DOHH2 (cell line): Measurements from ENCODE around the gene FAM180B.

ENCODE experiments used
- H3F3A ChIP-seq: fragments of 200-600 bp; sonication (generic), shearing (Covaris generic); 2 replicates; pipeline ENCODE4 v1.6.0; 2016; ENCODE audit warnings: antibody characterized with exemption, mild to moderate bottlenecking; ENCODE audit not compliant: control insufficient read depth, insufficient read depth
- H3K27ac ChIP-seq: fragments of 200-600 bp; sonication (generic); 2 replicates; pipeline ENCODE4 v1.5.1; 2014; ENCODE audit warnings: low read depth, mild to moderate bottlenecking, low read length, moderate library complexity
- H3K27me3 ChIP-seq: fragments of 200-600 bp; sonication (generic); 2 replicates; pipeline ENCODE4 v1.6.1; 2014; ENCODE audit warnings: mild to moderate bottlenecking, low read length, mixed read lengths; ENCODE audit not compliant: control insufficient read depth
- H3K36me3 ChIP-seq: fragments of 200-600 bp; sonication (generic); 2 replicates; pipeline ENCODE4 v1.6.1; 2014; ENCODE audit warnings: mild to moderate bottlenecking, low read length, moderate library complexity, mixed read lengths; ENCODE audit not compliant: control insufficient read depth
- H3K4me1 ChIP-seq: fragments of 200-600 bp; sonication (generic); 2 replicates; pipeline ENCODE4 v1.6.1; 2014; ENCODE audit warnings: mild to moderate bottlenecking, low read length, mixed read lengths; ENCODE audit not compliant: control insufficient read depth
- H3K4me2 ChIP-seq: fragments of 200-600 bp; sonication (generic); 2 replicates; pipeline ENCODE4 v1.6.0; 2014; ENCODE audit warnings: mild to moderate bottlenecking, low read length, moderate library complexity
- H3K4me3 ChIP-seq: fragments of 200-600 bp; sonication (generic); 2 replicates; pipeline ENCODE4 v1.5.1; 2014; ENCODE audit warnings: mild to moderate bottlenecking, low read length, mixed read lengths
- H3K79me2 ChIP-seq: fragments of 200-600 bp; sonication (generic); 2 replicates; pipeline ENCODE4 v1.6.1; 2014; ENCODE audit warnings: mild to moderate bottlenecking, low read length, mixed read lengths; ENCODE audit not compliant: control insufficient read depth
- H3K9me2 ChIP-seq: fragments of 200-600 bp; sonication (generic); replicated peaks from 2 replicates; pipeline ENCODE4 v1.6.1; 2014; ENCODE audit warnings: mild to moderate bottlenecking, low read length, mixed read lengths; ENCODE audit not compliant: control insufficient read depth
- H3K9me3 ChIP-seq: fragments of 200-600 bp; sonication (generic); 2 replicates; pipeline ENCODE4 v1.6.1; 2014; ENCODE audit warnings: antibody characterized with exemption, low read length, mixed read lengths; ENCODE audit not compliant: control insufficient read depth, insufficient read depth
- H4K20me1 ChIP-seq: fragments of 200-600 bp; sonication (generic); 2 replicates; pipeline ENCODE4 v1.6.0; 2014; ENCODE audit warnings: low read depth, mild to moderate bottlenecking, antibody characterized with exemption, low read length, moderate library complexity; ENCODE audit not compliant: control insufficient read depth, insufficient read depth
- EZH2phosphoT487 ChIP-seq: fragments of 200-600 bp; sonication (generic); IDR thresholded peaks from 2 replicates; pipeline ENCODE4 v1.6.1; 2017; ENCODE audit warnings: borderline replicate concordance, mild to moderate bottlenecking, antibody characterized with exemption, low read length, moderate library complexity, mixed read lengths
- TF ChIP-seq, protein P1 (sequence below): fragments of 200-600 bp; sonication (generic); IDR thresholded peaks from one replicate; pipeline ENCODE4 v1.5.1; 2014; ENCODE audit warnings: antibody characterized with exemption, mild to moderate bottlenecking, low read depth, low read length; ENCODE audit not compliant: poor library complexity, severe bottlenecking

The FAM180B gene

DNA sequence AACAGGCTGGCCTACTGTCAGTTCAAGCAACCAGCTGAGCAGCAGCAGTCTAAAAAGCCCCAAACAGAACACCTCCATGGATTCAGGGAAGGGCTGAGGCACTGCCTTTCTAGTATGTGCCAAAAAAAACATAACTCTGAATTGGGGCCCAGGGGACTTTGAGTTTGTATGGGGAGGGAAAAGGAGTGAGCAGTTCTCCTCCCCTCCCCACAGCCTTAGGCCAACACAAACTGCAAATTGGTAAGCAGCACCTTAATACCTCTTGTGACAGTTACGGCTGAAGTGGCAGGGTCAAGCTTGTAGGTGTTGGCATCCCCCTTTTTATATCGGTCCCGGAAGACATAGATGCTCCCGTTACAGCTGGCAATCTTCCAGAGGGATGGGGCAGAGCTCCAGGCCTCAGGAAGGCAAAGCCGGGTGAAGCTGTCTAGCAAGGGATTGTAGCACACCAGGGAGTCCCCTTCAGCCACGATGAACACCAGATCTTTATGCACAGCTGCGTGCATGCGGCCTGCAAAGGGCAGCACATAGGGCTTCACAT lies 13.7 kb upstream of the FAM180B start:
- peaks cover 11% of the 10 kb centered on the region; the same call in 1 of the 2 replicates for H3F3A ChIP-seq
- H3K27me3 ChIP-seq, result no peaks in the 10 kb centered on the region
- peaks cover 78% of the 10 kb centered on the region for H3K79me2 ChIP-seq
- TF ChIP-seq, protein P1, sequence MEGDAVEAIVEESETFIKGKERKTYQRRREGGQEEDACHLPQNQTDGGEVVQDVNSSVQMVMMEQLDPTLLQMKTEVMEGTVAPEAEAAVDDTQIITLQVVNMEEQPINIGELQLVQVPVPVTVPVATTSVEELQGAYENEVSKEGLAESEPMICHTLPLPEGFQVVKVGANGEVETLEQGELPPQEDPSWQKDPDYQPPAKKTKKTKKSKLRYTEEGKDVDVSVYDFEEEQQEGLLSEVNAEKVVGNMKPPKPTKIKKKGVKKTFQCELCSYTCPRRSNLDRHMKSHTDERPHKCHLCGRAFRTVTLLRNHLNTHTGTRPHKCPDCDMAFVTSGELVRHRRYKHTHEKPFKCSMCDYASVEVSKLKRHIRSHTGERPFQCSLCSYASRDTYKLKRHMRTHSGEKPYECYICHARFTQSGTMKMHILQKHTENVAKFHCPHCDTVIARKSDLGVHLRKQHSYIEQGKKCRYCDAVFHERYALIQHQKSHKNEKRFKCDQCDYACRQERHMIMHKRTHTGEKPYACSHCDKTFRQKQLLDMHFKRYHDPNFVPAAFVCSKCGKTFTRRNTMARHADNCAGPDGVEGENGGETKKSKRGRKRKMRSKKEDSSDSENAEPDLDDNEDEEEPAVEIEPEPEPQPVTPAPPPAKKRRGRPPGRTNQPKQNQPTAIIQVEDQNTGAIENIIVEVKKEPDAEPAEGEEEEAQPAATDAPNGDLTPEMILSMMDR, result no peak
- no peak for TF ChIP-seq EZH2phosphoT487
- peaks cover 78% of the 10 kb centered on the region for H3K36me3 ChIP-seq
- H3K4me1 ChIP-seq, result peaks cover 9% of the 10 kb centered on the region
- H3K4me2 ChIP-seq, result no peak overlapping the region
- no peak overlapping the region for H3K27ac ChIP-seq
- H3K9me2 ChIP-seq, result no peaks in the 10 kb centered on the region
- no peak overlapping the region for H3K4me3 ChIP-seq
- no peaks in the 10 kb centered on the region for H4K20me1 ChIP-seq
- no peaks in the 10 kb centered on the region for H3K9me3 ChIP-seq

DNA sequence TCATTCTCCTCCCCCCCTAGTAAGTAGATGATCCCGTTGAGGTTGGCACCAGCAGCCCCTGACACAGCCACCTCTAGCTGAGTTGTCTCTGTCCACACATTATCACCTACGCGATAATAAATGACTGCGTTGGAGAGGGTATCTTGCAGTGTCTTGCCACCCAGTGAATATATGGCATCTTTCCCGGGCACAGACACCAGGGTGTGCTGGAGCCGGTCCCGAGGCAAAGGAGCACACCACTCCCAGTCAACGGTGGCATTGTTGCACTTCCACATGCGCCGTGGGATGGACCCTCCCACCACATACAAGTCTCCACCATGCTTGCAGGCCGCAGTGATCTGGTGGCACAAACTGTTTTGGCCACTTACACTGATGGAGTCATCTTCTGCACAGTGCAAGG lies 13.2 kb upstream of the FAM180B start:
- Histone ChIP-seq H3K4me1 (peaks cover 13% of the 10 kb centered on the region), H4K20me1 (no peaks in the 10 kb centered on the region), H3K27me3 (no peaks in the 10 kb centered on the region), H3K9me2 (no peaks in the 10 kb centered on the region), H3F3A (peaks cover 11% of the 10 kb centered on the region; the same call in 1 of the 2 replicates), H3K4me2 (no peak overlapping the region), H3K36me3 (peaks cover 80% of the 10 kb centered on the region), H3K27ac (no peak overlapping the region), H3K4me3 (no peak overlapping the region), H3K79me2 (peaks cover 79% of the 10 kb centered on the region), H3K9me3 (no peaks in the 10 kb centered on the region)
- TF ChIP-seq, protein P1, result no peak
- TF ChIP-seq EZH2phosphoT487, result no peak

DNA sequence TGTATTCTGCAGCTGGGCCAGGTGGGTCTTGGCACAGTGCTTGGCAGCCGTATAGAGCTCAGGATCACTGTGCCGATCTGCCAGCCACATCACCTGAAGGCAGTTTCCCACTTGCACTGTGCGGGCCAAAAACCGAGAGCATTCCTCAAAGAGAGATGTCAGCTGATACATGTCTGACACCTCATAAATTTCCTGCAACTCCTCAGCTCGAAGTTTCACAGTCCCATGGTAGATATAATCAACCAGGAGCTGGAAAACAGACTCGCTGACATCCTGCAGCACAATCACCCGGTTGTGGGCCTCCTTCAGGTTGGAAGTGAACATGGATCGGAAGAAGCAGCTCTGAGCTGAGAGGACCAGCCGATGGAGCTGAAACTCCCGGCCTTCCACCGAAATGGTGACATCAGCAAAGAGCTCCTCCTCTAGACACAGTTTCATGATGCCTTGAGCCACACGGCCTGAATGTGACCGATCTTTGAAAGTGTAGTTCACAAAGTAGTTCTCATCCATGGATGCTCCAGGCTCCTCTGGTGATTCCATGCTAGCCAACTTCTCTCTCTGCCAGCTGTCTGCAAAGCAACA lies 8.9 kb upstream of the FAM180B start:
- Histone ChIP-seq H3K9me3 (no peaks in the 10 kb centered on the region), H3K36me3 (peaks cover 74% of the 10 kb centered on the region), H4K20me1 (no peaks in the 10 kb centered on the region)

More for the DNA sequence above, 8.9 kb upstream of the FAM180B start:
- TF ChIP-seq, protein P1, result no peak
- no peak for TF ChIP-seq EZH2phosphoT487
- Histone ChIP-seq H3K4me2 (peak overlapping the region; percentile 97), H3K4me1 (peaks cover 26% of the 10 kb centered on the region), H3K9me2 (no peaks in the 10 kb centered on the region), H3K4me3 (peak overlapping the region; percentile 99), H3F3A (no peaks in the 10 kb centered on the region), H3K79me2 (peaks cover 66% of the 10 kb centered on the region), H3K27ac (no peak overlapping the region), H3K27me3 (no peaks in the 10 kb centered on the region)
